ENCODE results near the gene GRM4. TPM values are rescaled to one million over a fixed set of nuclear protein-coding genes. Genes with fewer than 3 reads are reported as not detected.
A peak's percentile ranks its signal among the peaks of the same experiment; 100 is the strongest.

GRM4 gene
- total and polyA plus RNA-seq, 11 donors, result 0.20 TPM; not detected in 10

GRCh38 chr6:34027445-34027936 is 118.4 kb downstream of the GRM4 start:
- ATAC-seq (peak in 3 of 4 donors; percentile 44 to 76 (median 61)), DNase-seq (peak; percentile 24 to 75 (median 39))
- H3K27me3 ChIP-seq, result peaks cover 0 to 49% (median 6%) of the 10 kb centered on the region in 9 donors
- TF ChIP-seq POLR2A (IDR thresholded peaks at IDR 0.05), result no peak
- TF ChIP-seq, protein P1, sequence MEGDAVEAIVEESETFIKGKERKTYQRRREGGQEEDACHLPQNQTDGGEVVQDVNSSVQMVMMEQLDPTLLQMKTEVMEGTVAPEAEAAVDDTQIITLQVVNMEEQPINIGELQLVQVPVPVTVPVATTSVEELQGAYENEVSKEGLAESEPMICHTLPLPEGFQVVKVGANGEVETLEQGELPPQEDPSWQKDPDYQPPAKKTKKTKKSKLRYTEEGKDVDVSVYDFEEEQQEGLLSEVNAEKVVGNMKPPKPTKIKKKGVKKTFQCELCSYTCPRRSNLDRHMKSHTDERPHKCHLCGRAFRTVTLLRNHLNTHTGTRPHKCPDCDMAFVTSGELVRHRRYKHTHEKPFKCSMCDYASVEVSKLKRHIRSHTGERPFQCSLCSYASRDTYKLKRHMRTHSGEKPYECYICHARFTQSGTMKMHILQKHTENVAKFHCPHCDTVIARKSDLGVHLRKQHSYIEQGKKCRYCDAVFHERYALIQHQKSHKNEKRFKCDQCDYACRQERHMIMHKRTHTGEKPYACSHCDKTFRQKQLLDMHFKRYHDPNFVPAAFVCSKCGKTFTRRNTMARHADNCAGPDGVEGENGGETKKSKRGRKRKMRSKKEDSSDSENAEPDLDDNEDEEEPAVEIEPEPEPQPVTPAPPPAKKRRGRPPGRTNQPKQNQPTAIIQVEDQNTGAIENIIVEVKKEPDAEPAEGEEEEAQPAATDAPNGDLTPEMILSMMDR (IDR thresholded peaks at IDR 0.05), result peak; percentile 57 to 87 (median 72)
- H3K27ac ChIP-seq, result no peak overlapping the region
- WGBS, 4 donors, result 25 to 56% (median 52%) methylated on average over 6 to 17 of the region's 17 CpGs
- no peak overlapping the region for H3K4me3 ChIP-seq
- no peaks in the 10 kb centered on the region for H3K36me3 ChIP-seq
- intact Hi-C loops (cut with DNase I), result loop anchor here (2.0 to 10.0 kb wide), 8 partner anchors 175 to 443 kb away; partner anchors contain the start of genes BAK1 (in 2 of the 10) and UQCC2 (in 1 of the 10)
- no peaks in the 10 kb centered on the region for H3K4me1 ChIP-seq
- peaks cover 0 to 3% (median 0%) of the 10 kb centered on the region in 12 donors for H3K9me3 ChIP-seq

DNA sequence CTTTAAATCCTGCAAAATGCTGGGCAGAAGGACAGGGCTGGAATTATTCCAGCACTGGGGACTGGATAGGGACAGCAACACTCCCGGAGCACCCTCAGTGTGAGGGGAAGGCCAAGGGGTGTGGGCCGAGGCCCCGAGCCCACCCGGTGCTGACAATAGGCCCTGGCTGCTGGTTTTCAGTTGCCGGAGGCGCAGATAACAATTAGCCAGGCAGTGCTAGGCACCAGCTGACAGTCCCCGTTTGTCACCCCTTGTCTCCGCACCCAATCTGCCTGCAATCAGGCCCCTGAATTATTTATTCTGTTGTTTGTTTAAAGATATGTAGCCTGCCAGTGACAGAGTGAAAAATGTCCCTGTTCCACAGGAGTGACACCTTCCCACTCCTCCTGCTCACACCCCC is 120.0 kb downstream of the GRM4 start:
- H3K4me3 ChIP-seq, result no peak overlapping the region
- DNase-seq, result peak in 1 of 5 donors; percentile 24
- peaks cover 0 to 53% (median 6%) of the 10 kb centered on the region in 9 donors for H3K27me3 ChIP-seq
- peaks cover 0 to 3% (median 0%) of the 10 kb centered on the region in 12 donors for H3K9me3 ChIP-seq
- no peaks in the 10 kb centered on the region for H3K4me1 ChIP-seq
- TF ChIP-seq POLR2A (IDR thresholded peaks at IDR 0.05), result no peak
- TF ChIP-seq, protein P1 (IDR thresholded peaks at IDR 0.05), result no peak
- no peaks in the 10 kb centered on the region for H3K36me3 ChIP-seq
- ATAC-seq, result no peak
- WGBS, 4 donors, result 26 to 43% (median 28%) methylated on average over 8 of the region's 8 CpGs
- no peak overlapping the region for H3K27ac ChIP-seq
- intact Hi-C loops (cut with DNase I), result loop anchor here (2.0 to 10.0 kb wide), 8 partner anchors 173 to 441 kb away; partner anchors contain the start of genes BAK1 (in 2 of the 10) and UQCC2 (in 1 of the 10)

- intact Hi-C loops (cut with DNase I), result loop anchor here in 6 of 10 donors (5.0 to 10.0 kb wide), 4 partner anchors 173 to 440 kb away; partner anchors contain the start of genes BAK1 (in 2 of the 6) and UQCC2 (in 1 of the 6)
- WGBS, 4 donors, result 52 to 59% (median 57%) methylated on average over 7 to 8 of the region's 8 CpGs
- peaks cover 0 to 53% (median 6%) of the 10 kb centered on the region in 9 donors for H3K27me3 ChIP-seq
- no peaks in the 10 kb centered on the region for H3K4me1 ChIP-seq
- no peak overlapping the region for H3K4me3 ChIP-seq
- H3K9me3 ChIP-seq, result peaks cover 0 to 3% (median 0%) of the 10 kb centered on the region in 12 donors
- DNase-seq, result peak in 1 of 5 donors; percentile 33
- no peak overlapping the region for H3K27ac ChIP-seq
- TF ChIP-seq POLR2A (IDR thresholded peaks at IDR 0.05), result no peak
- TF ChIP-seq, protein P1 (IDR thresholded peaks at IDR 0.05), result no peak
- no peak for ATAC-seq
- H3K36me3 ChIP-seq, result no peaks in the 10 kb centered on the region
Measured at GRCh38 chr6:34025112-34025807, 120.6 kb downstream of the GRM4 start.

DNA sequence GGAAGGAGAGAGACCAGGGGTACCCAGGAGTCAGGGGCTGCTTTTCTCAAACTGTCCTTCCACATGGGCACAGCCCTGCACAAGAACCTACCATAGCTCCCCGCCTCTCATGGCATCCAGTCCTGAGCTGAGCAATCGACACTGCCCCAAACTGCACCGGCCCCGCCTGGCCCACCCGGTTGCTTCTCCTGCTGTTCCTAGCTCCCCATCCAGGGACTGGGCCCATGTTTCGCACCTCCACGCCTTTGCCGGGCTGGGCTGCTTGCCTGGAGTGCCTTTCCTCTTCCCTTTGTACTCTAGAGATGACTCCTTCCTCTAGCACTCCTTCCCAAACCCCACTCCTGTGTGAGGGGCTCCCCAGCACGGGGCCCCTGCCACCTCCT is 123.0 kb downstream of the GRM4 start:
- DNase-seq (peak in 1 of 5 donors; percentile 56), ATAC-seq (no peak)
- intact Hi-C loops (cut with DNase I), result loop anchor here in 2 of 10 donors (10.0 kb wide), 1 partner anchor 438 kb away; the partner anchor contains the start of gene BAK1 (in 2 of the 2)
- no peaks in the 10 kb centered on the region for H3K4me1 ChIP-seq
- H3K27ac ChIP-seq, result no peak overlapping the region
- WGBS, 4 donors, result 66 to 70% (median 68%) methylated on average over 9 of the region's 9 CpGs
- peaks cover 0 to 3% (median 0%) of the 10 kb centered on the region in 12 donors for H3K9me3 ChIP-seq
- peaks cover 0 to 53% (median 6%) of the 10 kb centered on the region in 9 donors for H3K27me3 ChIP-seq
- TF ChIP-seq POLR2A (IDR thresholded peaks at IDR 0.05), result no peak
- TF ChIP-seq, protein P1 (IDR thresholded peaks at IDR 0.05), result no peak
- no peaks in the 10 kb centered on the region for H3K36me3 ChIP-seq
- no peak overlapping the region for H3K4me3 ChIP-seq

All from heart left ventricle (tissue), 16 donors.